Femur (tissue), 1 donor: ENCODE results near the gene RPL3.

Source experiments
- DNase-seq: peaks from one replicate; pipeline ENCODE4 v3.0.0-alpha.2; 2017

The RPL3 gene

GRCh38 chr22:39316440-39317083, 2.9 kb downstream of the RPL3 start:
- DNase-seq: peak; percentile 78

- no peak for DNase-seq
Measured at GRCh38 chr22:39315389-39315788, 4.0 kb downstream of the RPL3 start.

- DNase-seq: no peak
Measured at GRCh38 chr22:39314251-39314971, 5.0 kb downstream of the RPL3 start.

GRCh38 chr22:39313258-39314001, 6.0 kb downstream of the RPL3 start:
- DNase-seq: no peak

GRCh38 chr22:39312410-39312809, 7.0 kb downstream of the RPL3 start:
- DNase-seq: no peak

GRCh38 chr22:39311592-39312400, 7.6 kb downstream of the RPL3 start:
- no peak for DNase-seq

GRCh38 chr22:39309881-39310714, 9.3 kb downstream of the RPL3 start:
- no peak for DNase-seq

- no peak for DNase-seq
Measured at GRCh38 chr22:39309364-39309861, 10.0 kb downstream of the RPL3 start.

GRCh38 chr22:39308614-39309363, 10.6 kb downstream of the RPL3 start:
- DNase-seq: no peak

- DNase-seq: no peak
Measured at GRCh38 chr22:39306456-39307361, 12.7 kb downstream of the RPL3 start.

GRCh38 chr22:39303892-39304671, 15.3 kb downstream of the RPL3 start:
- DNase-seq: no peak

GRCh38 chr22:39303358-39303757, 16.1 kb downstream of the RPL3 start:
- DNase-seq: no peak

GRCh38 chr22:39302431-39302960, 16.9 kb downstream of the RPL3 start:
- no peak for DNase-seq

- DNase-seq: no peak
Measured at GRCh38 chr22:39301926-39302325, 17.5 kb downstream of the RPL3 start.

- no peak for DNase-seq
Measured at GRCh38 chr22:39301108-39301507, 18.3 kb downstream of the RPL3 start.

- no peak for DNase-seq
Measured at GRCh38 chr22:39300186-39300830, 19.1 kb downstream of the RPL3 start.

GRCh38 chr22:39299829-39300178, 19.6 kb downstream of the RPL3 start:
- no peak for DNase-seq

- no peak for DNase-seq
Measured at GRCh38 chr22:39298241-39298987, 21.0 kb downstream of the RPL3 start.
